Cardiac fibroblast (primary cell): ENCODE data around the gene TNIK.
"Not testable (repeated sequence)": the region's sequence is repeated elsewhere in the genome, so short reads cannot be mapped to it uniquely, and the experiment has no call there.

ENCODE experiments used
- DNase-seq, 2 donors: peaks; one replicate each; pipeline versions ENCODE4 v3.0.0 to v3.0.0-alpha.2; 2010; ENCODE audit warnings: low read depth in 2 of 2
- H3K4me3 ChIP-seq, 2 donors: replicated peaks in 1 of 2; 1 replicate in 1 of 2; 2 replicates in 1 of 2; pipeline ENCODE4 v1.5.1; 2011; ENCODE audit warnings: low read depth in 2 of 2, low read length in 2 of 2, mild to moderate bottlenecking in 2 of 2, moderate library complexity in 1 of 2
- CTCF ChIP-seq: IDR thresholded peaks from one replicate; pipeline ENCODE4 v1.5.1; 2011; ENCODE audit warnings: low read depth, mild to moderate bottlenecking, low read length, inconsistent platforms

TNIK gene

GRCh38 chr3:171249245-171249644 is 211.0 kb downstream of the TNIK start:
- no peak for DNase-seq
- no peak for TF ChIP-seq CTCF
- no peak overlapping the region for H3K4me3 ChIP-seq

- no peak overlapping the region for H3K4me3 ChIP-seq
- DNase-seq = no peak
- no peak for TF ChIP-seq CTCF
Measured at GRCh38 chr3:171248426-171249111, 211.6 kb downstream of the TNIK start.

GRCh38 chr3:171245796-171246765 is 214.1 kb downstream of the TNIK start:
- no peak overlapping the region for H3K4me3 ChIP-seq
- no peak for DNase-seq
- TF ChIP-seq CTCF = no peak

GRCh38 chr3:171242951-171243350 is 217.3 kb downstream of the TNIK start:
- no peak overlapping the region for H3K4me3 ChIP-seq
- TF ChIP-seq CTCF = no peak
- no peak for DNase-seq

- no peak overlapping the region for H3K4me3 ChIP-seq
- TF ChIP-seq CTCF = no peak
- no peak for DNase-seq
Measured at GRCh38 chr3:171242170-171242569, 218.0 kb downstream of the TNIK start.

- DNase-seq, H3K4me3 ChIP-seq: not testable (repeated sequence)
Measured at GRCh38 chr3:171241655-171242054, 218.6 kb downstream of the TNIK start.

- no peak overlapping the region for H3K4me3 ChIP-seq
- no peak for TF ChIP-seq CTCF
- DNase-seq = no peak
Measured at GRCh38 chr3:171240504-171240835, 219.7 kb downstream of the TNIK start.
